GM18526 (cell line): ENCODE measurements around the gene SEPTIN2.

ENCODE experiments used
- POLR2A ChIP-seq: IDR thresholded peaks from 3 replicates; pipeline ENCODE4 v1.6.1; 2011; ENCODE audit not compliant: insufficient read length; ENCODE audit errors: extremely low read depth

The SEPTIN2 gene

DNA sequence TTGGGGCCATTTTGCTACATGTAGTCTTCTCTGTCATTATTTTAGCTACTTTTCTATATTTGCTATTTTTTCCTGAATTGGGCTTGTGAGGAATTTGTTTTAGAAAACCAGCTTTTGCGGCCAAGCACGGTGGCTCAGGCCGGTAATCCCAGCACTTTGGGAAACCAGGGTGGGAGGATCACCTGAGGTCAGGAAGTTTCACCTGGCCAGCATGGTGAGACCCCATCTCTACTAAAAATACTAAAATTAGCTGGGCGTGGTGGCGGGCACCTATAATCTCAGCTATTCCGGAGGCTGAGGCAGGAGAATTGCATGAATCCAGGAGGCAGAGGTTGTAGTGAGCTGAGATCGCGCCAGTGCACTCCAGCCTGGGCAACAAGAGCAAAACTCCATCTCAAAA is 4.7 kb downstream of the SEPTIN2 start:
- TF ChIP-seq POLR2A: no peak

DNA sequence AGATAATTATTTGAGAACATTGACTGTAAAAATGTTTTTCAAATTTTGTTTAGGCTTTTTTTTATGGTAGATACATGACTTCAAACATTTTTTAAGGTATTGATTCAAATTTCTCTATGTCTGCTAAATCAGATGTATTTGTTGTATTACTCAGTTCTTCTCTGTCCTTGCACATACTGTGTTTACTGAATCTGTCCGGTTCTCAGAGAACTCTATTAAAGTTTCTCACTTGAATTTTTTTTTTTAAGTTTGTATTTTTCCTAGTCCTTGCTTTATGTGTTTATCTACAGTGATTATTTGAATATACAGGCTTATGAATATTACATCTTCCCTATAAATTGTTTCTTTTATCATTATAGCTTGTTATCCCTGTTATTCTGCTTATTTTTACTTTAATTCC is 5.3 kb downstream of the SEPTIN2 start:
- no peak for TF ChIP-seq POLR2A

DNA sequence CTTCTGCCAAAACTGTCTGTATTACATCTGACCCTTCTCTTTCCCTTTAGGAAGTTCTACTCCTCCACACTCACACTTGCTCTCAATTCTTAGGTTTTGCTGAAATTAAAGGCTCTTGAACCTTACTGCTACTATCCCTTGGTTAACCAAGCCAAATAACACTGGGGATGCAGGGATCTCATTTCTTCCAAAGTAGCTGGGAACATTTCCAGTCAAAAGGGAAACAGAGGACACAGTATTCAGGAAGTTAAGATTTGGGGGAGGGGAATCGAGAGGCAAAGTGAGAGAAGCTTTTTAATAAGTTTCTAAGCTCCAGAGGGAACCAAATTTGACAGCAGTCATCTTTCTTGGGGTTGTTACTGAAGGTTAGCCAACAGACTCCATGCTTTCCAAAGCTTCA is 6.2 kb downstream of the SEPTIN2 start:
- no peak for TF ChIP-seq POLR2A

DNA sequence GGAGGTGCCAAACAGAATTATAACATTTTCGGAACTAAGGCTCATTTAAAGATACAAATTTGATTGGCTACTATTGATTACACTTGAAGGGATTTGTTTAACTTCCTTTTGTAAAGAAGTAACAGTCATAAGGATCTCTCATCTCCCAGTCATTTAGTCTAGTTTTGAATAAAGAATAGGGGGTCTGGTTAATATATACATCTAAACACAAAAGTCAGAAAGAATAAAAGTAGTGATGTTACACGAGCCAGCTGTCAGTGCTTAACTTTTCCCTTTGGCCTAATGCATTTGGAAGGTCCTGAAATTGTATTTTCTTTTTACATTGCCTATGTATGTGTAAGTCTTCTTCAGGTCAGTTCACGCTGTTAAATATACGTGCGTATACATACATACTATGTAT is 8.1 kb downstream of the SEPTIN2 start:
- no peak for TF ChIP-seq POLR2A

DNA sequence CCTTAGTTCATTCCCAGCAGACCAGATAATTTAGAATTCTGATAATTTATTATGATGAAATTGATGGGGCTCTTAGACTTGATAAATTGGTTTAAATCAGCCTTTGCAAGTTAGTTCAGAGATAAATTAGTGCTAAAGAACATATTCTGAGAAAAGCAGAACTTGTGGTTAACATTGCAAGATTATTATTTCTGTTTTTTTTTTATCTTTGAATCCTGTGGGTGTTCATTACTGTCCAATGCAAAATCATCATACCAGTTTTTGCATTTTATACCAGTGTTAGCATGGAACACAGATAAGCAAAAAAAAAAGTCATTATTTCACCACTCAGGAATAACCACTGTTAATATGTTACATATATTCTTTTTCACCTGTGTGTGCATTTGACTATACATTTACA is 9.1 kb downstream of the SEPTIN2 start:
- TF ChIP-seq POLR2A: no peak

DNA sequence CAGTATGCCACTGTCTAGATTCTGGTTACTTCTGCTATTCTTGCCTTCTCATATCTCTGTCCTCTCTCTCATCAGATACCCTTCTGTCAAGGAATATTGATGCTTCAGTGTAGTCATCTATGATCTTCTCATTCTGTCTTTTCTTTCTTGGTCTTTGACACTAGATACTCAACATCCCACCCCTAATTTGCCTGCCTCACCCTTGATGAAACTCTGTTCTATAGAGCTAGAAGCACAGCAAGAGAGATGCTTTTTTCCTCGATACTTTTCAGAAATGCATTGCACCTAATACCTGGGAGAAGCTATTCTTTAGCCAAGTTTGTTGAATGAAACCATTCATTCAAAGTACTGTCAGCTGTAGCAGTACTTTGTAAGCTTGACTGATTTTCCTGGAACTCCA is 9.5 kb downstream of the SEPTIN2 start:
- no peak for TF ChIP-seq POLR2A

DNA sequence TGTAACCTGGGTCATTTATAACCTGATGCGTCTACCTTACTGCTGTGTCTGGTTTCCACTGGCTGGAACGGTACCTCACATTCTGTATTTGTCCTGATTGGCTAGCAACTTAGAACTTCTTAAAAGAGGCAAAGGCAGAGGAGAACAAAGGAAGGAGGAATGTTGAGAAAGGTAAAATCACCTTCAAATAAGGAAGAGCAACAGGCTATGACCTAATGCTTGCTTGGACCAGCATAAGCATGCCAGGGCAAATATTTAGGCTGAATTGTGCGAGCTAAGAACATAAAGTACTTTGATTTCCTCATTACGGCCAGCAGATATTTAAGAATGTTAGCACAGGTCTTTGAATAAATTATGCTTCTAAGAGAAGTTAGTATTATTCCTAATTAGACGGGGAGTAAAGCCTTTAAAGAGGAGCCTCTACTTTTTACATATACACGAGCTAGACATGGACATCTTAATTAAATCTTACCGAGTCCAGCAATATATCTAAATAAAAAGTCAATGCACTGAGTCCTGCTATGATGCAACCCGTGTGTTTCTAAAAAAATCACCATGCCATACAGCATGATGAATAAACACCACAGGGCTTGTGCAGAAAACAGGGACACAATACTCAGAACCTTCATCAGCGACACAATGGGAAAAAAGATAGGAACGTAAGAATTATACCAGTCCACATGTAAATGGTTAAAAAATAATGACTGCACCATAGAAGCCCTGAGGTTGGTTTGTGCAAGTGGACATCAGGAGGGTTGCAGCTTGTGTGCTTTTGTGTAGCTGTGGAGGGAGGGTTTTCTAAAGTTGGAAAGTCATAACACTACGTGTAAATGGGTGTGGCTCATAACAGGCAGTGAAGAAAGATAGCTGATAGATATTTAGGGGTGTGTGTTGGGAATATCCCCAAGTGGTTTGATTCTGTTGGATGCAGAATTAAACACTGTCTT is 14.2 kb downstream of the SEPTIN2 start:
- TF ChIP-seq POLR2A: no peak

DNA sequence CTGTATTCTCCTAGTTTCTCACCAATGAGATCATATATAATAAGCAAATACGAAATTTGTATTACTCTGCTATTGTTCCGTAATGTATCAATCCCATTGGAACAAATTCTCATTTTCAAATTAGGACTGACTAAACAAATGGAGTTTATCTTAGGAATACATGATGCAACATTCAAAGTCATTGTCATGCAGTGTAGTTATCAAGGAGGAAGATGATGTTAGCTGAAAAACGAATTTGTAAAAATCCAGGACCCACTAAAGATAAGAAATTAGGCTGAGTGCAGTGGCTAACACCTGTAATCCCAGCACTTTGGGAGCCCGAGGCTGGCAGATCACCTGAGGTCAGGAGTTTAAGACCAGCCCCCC is 14.9 kb downstream of the SEPTIN2 start:
- TF ChIP-seq POLR2A: no peak

DNA sequence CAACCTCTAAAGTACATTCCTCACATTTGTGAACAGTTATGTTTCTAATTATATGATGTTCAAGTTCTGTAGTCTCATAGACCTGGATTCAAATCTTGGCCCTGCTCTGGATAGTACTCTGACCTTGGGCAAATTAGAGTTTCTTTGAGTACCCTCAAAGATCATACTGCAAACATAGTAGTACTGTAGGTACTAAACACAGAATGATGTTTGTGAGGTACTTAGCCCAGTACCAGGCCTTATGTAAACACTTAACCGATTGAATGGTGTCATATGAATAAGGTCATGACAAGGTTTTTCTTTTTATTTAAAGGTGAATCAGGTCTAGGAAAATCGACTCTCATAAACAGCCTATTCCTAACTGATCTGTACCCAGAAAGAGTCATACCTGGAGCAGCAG is 19.1 kb downstream of the SEPTIN2 start:
- no peak for TF ChIP-seq POLR2A

DNA sequence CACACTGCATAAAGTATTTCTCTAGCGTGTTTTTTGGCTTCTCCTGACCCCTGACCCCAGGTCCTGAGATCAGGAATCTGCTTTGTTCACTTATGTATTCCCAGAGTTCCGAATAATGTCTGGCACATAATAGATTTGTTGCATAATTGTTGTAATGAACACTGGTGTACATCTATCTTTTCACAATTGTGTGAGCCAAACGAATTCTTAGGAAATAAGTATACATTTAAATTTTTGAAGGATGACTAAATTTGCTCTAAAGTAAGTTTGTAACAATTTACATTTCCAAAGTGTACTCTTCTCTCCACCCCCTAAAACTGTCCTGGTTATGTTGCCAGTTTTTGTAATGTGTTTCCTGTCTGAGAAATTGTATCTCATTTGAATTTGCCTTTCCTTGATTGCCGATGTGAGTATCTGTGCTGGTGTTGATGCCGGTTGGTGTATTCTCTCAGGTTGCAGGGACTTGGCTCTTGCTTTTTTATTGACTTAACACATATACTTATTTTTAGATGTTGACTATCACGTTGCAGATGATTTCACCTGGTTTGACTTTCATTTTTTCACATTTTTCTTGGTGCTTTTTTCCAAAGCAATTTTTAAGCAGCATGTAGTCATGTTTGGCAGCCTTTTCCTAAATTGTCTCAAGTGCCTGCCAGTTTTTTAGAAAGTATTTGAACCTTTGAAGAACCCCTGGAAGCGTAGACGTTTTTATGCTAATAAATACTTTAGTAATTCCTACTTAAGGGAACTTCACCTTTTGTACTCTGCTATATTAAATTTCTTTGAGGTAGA is 24.3 kb downstream of the SEPTIN2 start:
- TF ChIP-seq POLR2A: no peak

DNA sequence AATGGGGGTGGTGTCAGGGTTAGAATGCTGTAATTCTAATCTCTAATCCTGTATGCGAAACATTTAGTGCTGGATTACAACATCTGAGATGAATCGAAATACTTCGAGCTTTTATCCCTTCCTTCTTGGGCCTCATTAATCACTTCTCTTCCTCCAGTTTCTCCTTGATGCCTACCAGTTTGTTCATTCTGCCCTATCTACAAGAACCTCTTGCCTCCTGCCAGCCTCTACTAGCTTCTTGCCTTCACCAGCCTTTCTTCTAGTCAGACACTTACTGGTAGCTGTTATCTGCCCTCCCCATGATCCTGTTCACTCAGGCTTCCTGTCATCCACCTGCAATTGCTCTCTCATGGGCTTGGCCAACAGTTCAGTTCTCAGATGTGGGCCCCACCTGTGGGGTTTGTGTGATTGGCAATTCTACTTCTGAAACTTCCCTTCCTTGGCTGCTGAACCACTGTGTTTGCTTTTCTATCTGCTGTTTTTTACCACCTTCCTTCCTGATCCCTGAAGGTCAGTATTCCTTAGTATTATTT is 25.0 kb downstream of the SEPTIN2 start:
- TF ChIP-seq POLR2A: no peak

DNA sequence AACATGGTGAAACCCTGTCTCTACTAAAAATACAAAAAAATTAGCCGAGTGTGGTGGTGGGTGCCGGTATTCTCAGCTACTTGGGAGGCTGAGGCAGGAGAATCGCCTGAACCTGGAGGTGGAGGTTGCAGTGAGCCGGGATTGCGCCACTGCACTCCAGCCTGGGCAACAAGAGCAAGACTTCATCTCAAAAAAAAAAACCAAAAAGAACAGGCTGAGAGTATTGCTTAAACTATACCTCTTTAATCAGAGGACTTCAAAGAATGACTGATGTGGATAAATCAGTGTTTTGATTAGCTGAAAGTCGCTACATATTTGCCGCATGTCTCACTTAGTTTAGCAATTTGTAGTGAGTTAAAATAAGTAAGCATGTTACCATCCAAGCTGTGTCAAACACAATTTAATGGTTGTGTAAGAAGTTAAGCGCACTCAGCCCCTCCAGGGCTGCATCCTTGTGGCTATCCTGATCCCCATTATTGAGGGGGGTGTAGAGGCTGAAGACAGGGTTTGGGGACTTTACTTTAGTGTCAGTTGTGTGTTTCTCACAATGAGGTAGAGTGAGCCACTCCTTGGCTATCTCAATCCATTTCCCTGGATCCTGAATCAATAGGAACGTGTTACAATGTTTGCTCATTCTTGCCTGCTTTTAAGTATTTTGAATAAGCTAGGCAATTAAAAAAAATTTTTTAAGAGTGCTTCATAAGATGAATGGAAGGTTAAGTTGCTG is 29.4 kb downstream of the SEPTIN2 start:
- no peak for TF ChIP-seq POLR2A

DNA sequence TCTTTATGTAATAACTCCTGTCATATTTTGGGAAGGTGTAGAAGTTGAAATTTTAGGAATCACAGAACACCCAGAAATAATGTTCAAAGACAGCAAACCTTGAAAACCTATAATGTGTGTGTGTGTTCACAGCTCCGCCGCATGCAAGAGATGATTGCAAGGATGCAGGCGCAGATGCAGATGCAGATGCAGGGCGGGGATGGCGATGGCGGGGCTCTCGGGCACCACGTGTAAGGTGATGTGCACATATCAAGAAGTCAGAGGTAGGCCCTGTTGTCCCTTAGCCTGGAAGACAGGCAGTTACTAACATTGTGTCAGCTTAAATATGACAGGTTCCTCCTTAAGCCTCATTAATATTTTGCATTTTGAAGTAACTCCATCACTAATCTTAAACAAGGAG is 34.2 kb downstream of the SEPTIN2 start:
- no peak for TF ChIP-seq POLR2A

DNA sequence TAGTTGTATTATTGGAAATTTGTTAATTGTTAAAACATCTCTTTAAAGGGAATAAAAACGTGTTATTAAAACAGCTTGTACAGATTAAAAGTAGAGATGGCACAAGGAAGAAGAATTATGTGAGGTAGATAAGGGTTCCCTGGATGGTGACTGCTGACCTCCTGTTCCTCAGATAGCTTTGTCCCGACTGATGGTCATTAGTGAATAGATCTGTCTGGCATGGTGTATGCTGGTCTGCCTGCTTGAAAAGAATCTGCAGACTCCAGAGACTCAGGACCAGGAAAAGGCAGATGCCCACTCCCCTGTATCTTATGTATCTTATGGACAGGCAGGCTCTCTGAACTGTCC is 34.8 kb downstream of the SEPTIN2 start:
- no peak for TF ChIP-seq POLR2A

DNA sequence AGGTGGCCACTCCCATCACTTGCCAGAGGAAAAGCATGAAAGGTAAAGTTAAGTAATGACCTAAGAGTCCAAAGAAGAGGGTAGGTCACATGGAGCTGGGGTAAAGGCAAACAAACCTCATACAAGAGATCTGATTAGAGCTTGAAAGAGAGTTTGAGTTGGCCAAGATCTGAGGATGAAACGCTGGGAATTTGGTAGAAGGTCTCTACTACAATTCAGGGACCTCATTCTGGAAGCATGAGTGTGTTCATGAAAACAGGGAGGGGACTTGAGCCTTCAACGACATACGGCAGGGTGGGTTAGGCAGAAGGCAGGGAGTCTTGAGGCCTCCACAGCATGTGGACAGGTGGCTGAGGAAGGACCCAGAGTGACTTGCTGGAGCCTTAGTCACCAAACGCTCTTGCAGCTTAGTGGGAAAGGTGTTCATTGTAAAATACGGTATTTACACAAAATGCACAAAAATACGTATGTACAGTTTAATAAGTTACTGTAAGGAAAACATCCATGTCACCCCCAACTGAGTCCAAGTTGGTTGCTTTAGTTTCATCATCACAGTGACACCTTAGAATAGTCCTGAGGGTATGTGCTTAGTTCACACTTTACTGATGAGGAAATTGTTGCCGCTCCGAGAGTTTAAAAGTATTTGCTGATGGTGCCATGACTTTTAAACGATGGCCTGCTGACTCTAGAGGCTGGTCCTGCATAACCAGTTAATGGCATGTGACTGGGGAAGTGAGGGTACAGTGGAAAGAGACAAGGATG is 35.3 kb downstream of the SEPTIN2 start:
- TF ChIP-seq POLR2A: no peak
